ENCODE data around the gene LIN7B.

DNA sequence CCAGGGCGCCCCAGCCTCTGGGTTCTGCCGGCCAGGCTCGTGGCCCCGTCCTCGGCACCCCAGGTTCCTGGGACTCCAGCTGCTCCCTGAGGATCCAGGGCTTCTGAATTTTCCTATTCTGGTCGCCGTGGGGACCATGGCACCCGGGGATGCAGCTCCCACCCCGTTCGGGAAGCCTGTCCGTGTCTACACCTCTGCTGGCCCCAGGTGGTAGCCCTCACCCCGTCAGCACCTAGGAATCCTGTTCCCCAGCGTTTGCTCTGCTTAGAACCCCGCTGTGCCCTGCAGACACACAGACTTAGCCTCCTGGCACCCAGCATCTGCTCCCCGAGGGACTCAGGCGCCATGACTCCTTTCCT is 6.1 kb downstream of the LIN7B start:
- no peak for TF ChIP-seq CTCF (IDR thresholded peaks at IDR 0.05)
- TF ChIP-seq POLR2AphosphoS5 (IDR thresholded peaks at IDR 0.05) = no peak
- TF ChIP-seq EP300 (IDR thresholded peaks at IDR 0.05) = no peak
- TF ChIP-seq POLR2A (IDR thresholded peaks at IDR 0.05) = no peak

All from stomach (tissue), 4 donors.